A673 (cell line): Measurements from ENCODE around the gene NADK2.

Experiments
- CTCF ChIP-seq: fragments of 300-800, 200-600 bp; sonication (generic); conservative IDR thresholded peaks from 2 replicates; pipeline ENCODE4 v1.5.1; 2017; ENCODE audit warnings: low read depth, mild to moderate bottlenecking, antibody characterized with exemption, low read length, moderate library complexity, mixed read lengths
- EZH2 ChIP-seq: fragments of 200-600 bp; sonication (generic); IDR thresholded peaks from 2 replicates; pipeline ENCODE4 v1.6.1; 2017; ENCODE audit warnings: borderline replicate concordance, low read depth, mild to moderate bottlenecking, mixed read lengths, antibody characterized with exemption, low read length; ENCODE audit not compliant: poor library complexity, severe bottlenecking

GRCh38 chr5:36272136-36272690 lies 30.5 kb upstream of the NADK2 start:
- TF ChIP-seq CTCF, result no peak
- no peak for TF ChIP-seq EZH2
